Activated CD4-positive, alpha-beta memory T cell treated with anti-CD3 and anti-CD28 coated beads for 36 hours (primary cell): Measurements from ENCODE around the gene NKAIN4. TPM values are rescaled to one million over a fixed set of nuclear protein-coding genes. Genes with fewer than 3 reads are reported as not detected.

ENCODE experiments used
- CTCF ChIA-PET: fragments of 350-600 bp; sonication (Branson Sonifier 250); formaldehyde crosslinking; loops from one replicate; lab custom pipeline; 2021; ENCODE audit warnings: antibody characterized with exemption, inconsistent platforms; lab: Charles Lee
- POLR2A ChIA-PET: fragments of 350-600 bp; sonication (Branson Sonifier 250); formaldehyde crosslinking; loops from one replicate; lab custom pipeline; 2021; ENCODE audit warnings: antibody characterized with exemption; lab: Charles Lee
- DNase-seq: peaks from one replicate; pipeline ENCODE4 v3.0.0-alpha.2; 2020
- H3K27ac Mint-ChIP-seq: one replicate; pipeline ENCODE4 v1.8.0; 2021; ENCODE audit warnings: mixed read lengths
- H3K27me3 Mint-ChIP-seq: one replicate; pipeline ENCODE4 v1.8.0; 2021; ENCODE audit warnings: mixed read lengths
- H3K36me3 Mint-ChIP-seq: one replicate; pipeline ENCODE4 v1.8.0; 2021; ENCODE audit warnings: mixed read lengths
- H3K4me1 Mint-ChIP-seq: one replicate; pipeline ENCODE4 v1.8.0; 2021; ENCODE audit warnings: low read depth, mixed read lengths
- H3K4me3 Mint-ChIP-seq: one replicate; pipeline ENCODE4 v1.8.0; 2021; ENCODE audit warnings: mild to moderate bottlenecking, mixed read lengths
- H3K9me3 Mint-ChIP-seq: one replicate; pipeline ENCODE4 v1.8.0; 2021; ENCODE audit warnings: mixed read lengths
- intact Hi-C: fragments of 100-400 bp; cut with micrococcal nuclease; formaldehyde crosslinking; loops from one replicate; pipeline ENCODE4 v1.15.1; 2023
- microRNA-seq: library from miRNA; unstranded; fragments of <30 nt; microRNA quantifications from one replicate; pipeline ENCODE4 v1.2.0, GENCODE V29; 2022; ENCODE audit warnings: borderline number of aligned reads, borderline microRNAs expressed, borderline replicate concordance
- total RNA-seq, 2 experiments: library from RNA; stranded (reverse); gene quantifications; one replicate each; pipeline ENCODE4 v1.2.3, GENCODE V29; 2021

NKAIN4 gene
- total RNA-seq, 2 experiments from 2014 or later = not detected

GRCh38 chr20:63191400-63191799, 62.9 kb downstream of the NKAIN4 start:
- Mint-ChIP-seq H3K27ac (no peak overlapping the region), H3K4me3 (no peak overlapping the region), H3K27me3 (no peaks in the 10 kb centered on the region), H3K36me3 (peaks cover 11% of the 10 kb centered on the region), H3K4me1 (peaks cover 2% of the 10 kb centered on the region), H3K9me3 (no peaks in the 10 kb centered on the region)
- ChIA-PET CTCF (no interaction called here), POLR2A (no interaction called here)
- intact Hi-C loops = no loop called here
- no peak for DNase-seq

- DNase-seq = no peak
- intact Hi-C loops = no loop called here
- no peak overlapping the region for H3K27ac Mint-ChIP-seq
- POLR2A ChIA-PET = no interaction called here
- H3K36me3 Mint-ChIP-seq = peaks cover 9% of the 10 kb centered on the region
- H3K4me3 Mint-ChIP-seq = no peak overlapping the region
- H3K27me3 Mint-ChIP-seq = no peaks in the 10 kb centered on the region
- CTCF ChIA-PET = no interaction called here
- H3K4me1 Mint-ChIP-seq = no peaks in the 10 kb centered on the region
- no peaks in the 10 kb centered on the region for H3K9me3 Mint-ChIP-seq
Measured at GRCh38 chr20:63190828-63191227, 63.4 kb downstream of the NKAIN4 start.

Small RNA genes lying within 50 kb of the gene (microRNA-seq; reads per million reads assigned to microRNA genes)
- gene MIR3196 (not detected), gene MIR4326 (not detected)

Other genes with a start within 250 kb of the NKAIN4 start
- not detected for gene BHLHE23, start 247.5 kb downstream of the NKAIN4 start, total RNA-seq
- gene YTHDF1, start 38.3 kb downstream of the NKAIN4 start, total RNA-seq = 10 to 100 TPM; 32.8 to 32.9 TPM
- gene BIRC7, start 18.6 kb downstream of the NKAIN4 start, total RNA-seq = not detected
- gene ARFGAP1, start 18.4 kb upstream of the NKAIN4 start, total RNA-seq = 10 to 100 TPM; 68.4 to 72.4 TPM
- not detected for gene COL20A1, start 38.7 kb upstream of the NKAIN4 start, total RNA-seq
- not detected for gene CHRNA4, start 106.9 kb upstream of the NKAIN4 start, total RNA-seq
- gene KCNQ2, start 218.2 kb upstream of the NKAIN4 start, total RNA-seq = not detected
- 1 to 10 TPM; 1.1 to 1.7 TPM for gene EEF1A2, start 244.6 kb upstream of the NKAIN4 start, total RNA-seq